Muscle of back (tissue), 11 donors: Measurements from ENCODE around the gene GLRA1. TPM values are rescaled to one million over a fixed set of nuclear protein-coding genes. Genes with fewer than 3 reads are reported as not detected.
"Not testable (repeated sequence)": the region's sequence is repeated elsewhere in the genome, so short reads cannot be mapped to it uniquely, and the experiment has no call there.

Experiments used
- DNase-seq, 3 donors: peaks; one replicate each; pipeline versions ENCODE4 v3.0.0 to v3.0.0-alpha.2; 2013
- polyA plus RNA-seq, 10 donors: library from polyadenylated mRNA; unstranded; fragments of 120-200 nt; gene quantifications; one replicate each; pipeline ENCODE4 v1.2.1, GENCODE V29; 2013; ENCODE audit not compliant: insufficient read length in 10 of 10

GLRA1 gene
- polyA plus RNA-seq, 10 donors = 0.07 to 0.14 TPM; not detected in 8

- DNase-seq = no peak
Observed at GRCh38 chr5:151917904-151918303, 6.7 kb downstream of the GLRA1 start.

GRCh38 chr5:151913425-151913824 lies 11.2 kb downstream of the GLRA1 start:
- DNase-seq = no peak

- DNase-seq = no peak
Observed at GRCh38 chr5:151912360-151912759, 12.3 kb downstream of the GLRA1 start.

- no peak for DNase-seq
Observed at GRCh38 chr5:151911011-151911410, 13.6 kb downstream of the GLRA1 start.

- no peak for DNase-seq
Observed at GRCh38 chr5:151909628-151910027, 15.0 kb downstream of the GLRA1 start.

GRCh38 chr5:151906246-151906645 lies 18.4 kb downstream of the GLRA1 start:
- no peak for DNase-seq

GRCh38 chr5:151905557-151905961 lies 19.1 kb downstream of the GLRA1 start:
- DNase-seq = no peak

GRCh38 chr5:151904909-151905308 lies 19.7 kb downstream of the GLRA1 start:
- no peak for DNase-seq

GRCh38 chr5:151904127-151904526 lies 20.5 kb downstream of the GLRA1 start:
- no peak for DNase-seq

GRCh38 chr5:151903243-151903653 lies 21.4 kb downstream of the GLRA1 start:
- no peak for DNase-seq

- no peak for DNase-seq
Observed at GRCh38 chr5:151902215-151902614, 22.4 kb downstream of the GLRA1 start.

GRCh38 chr5:151901611-151902010 lies 23.0 kb downstream of the GLRA1 start:
- DNase-seq = no peak

- no peak for DNase-seq
Observed at GRCh38 chr5:151900891-151901290, 23.8 kb downstream of the GLRA1 start.

GRCh38 chr5:151899399-151899798 lies 25.3 kb downstream of the GLRA1 start:
- no peak for DNase-seq

- no peak for DNase-seq
Observed at GRCh38 chr5:151897896-151898295, 26.8 kb downstream of the GLRA1 start.

- DNase-seq = no peak
Observed at GRCh38 chr5:151897020-151897552, 27.6 kb downstream of the GLRA1 start.

- DNase-seq = peak in 2 of 3 donors; percentile 11 to 67
Observed at GRCh38 chr5:151896031-151896691, 28.5 kb downstream of the GLRA1 start.

GRCh38 chr5:151895660-151896030 lies 29.0 kb downstream of the GLRA1 start:
- DNase-seq = no peak

GRCh38 chr5:151893485-151893884 lies 31.2 kb downstream of the GLRA1 start:
- DNase-seq = not testable (repeated sequence)

GRCh38 chr5:151892393-151892792 lies 32.3 kb downstream of the GLRA1 start:
- DNase-seq = no peak

- no peak for DNase-seq
Observed at GRCh38 chr5:151890299-151890698, 34.4 kb downstream of the GLRA1 start.

GRCh38 chr5:151889614-151890013 lies 35.0 kb downstream of the GLRA1 start:
- no peak for DNase-seq

GRCh38 chr5:151886546-151887275 lies 37.9 kb downstream of the GLRA1 start:
- DNase-seq = no peak
